ENCODE measurements around the gene AIRE.
A peak's percentile ranks its signal among the peaks of the same experiment; 100 is the strongest.
"Not testable (repeated sequence)": the region's sequence is repeated elsewhere in the genome, so short reads cannot be mapped to it uniquely, and the experiment has no call there.

Gene AIRE

DNA sequence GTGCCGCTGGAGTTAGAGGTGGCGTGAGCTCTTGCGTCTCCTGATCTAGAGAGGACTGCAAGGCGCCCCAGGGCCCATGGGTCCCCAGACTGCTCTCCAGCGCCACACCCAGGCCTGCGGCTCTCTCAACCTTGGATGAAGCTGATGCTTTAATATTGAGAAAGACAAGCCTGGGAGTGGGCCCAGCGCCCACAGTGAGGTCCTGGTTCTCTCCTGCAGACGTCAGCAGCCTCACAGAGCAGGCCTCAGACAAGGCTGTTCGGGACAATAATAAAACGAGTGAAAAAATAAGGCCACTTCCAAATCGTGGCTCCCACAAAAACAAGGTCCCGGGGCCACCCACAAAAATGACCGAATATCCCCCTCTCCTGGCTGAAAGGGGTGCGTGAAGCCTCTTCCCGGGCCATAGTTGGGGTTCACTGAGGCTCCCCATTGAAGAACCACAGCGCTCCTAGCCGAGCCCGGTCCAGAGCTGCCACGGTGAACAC, 18.0 kb upstream of the AIRE start:
- DNase-seq, result no peak

DNA sequence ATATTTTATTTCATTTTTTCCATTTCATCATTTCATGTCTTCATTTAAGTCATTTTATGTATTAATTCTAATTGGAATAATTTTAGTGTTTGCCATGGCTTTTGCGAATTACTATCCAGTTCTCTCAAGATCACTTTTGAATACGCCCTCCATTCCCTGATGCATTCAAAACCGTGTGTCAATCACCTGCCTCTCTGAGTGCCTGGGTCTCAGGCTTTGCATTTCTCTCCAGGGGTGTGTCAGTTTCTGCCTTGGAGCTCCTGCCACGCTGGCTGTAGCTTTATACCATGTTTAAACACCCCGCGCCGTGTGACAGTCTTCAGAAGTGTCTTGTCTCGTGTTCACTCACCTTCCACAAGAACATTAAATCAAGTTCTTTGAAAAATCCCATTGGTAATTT, 16.6 kb upstream of the AIRE start:
- DNase-seq, result no peak

DNA sequence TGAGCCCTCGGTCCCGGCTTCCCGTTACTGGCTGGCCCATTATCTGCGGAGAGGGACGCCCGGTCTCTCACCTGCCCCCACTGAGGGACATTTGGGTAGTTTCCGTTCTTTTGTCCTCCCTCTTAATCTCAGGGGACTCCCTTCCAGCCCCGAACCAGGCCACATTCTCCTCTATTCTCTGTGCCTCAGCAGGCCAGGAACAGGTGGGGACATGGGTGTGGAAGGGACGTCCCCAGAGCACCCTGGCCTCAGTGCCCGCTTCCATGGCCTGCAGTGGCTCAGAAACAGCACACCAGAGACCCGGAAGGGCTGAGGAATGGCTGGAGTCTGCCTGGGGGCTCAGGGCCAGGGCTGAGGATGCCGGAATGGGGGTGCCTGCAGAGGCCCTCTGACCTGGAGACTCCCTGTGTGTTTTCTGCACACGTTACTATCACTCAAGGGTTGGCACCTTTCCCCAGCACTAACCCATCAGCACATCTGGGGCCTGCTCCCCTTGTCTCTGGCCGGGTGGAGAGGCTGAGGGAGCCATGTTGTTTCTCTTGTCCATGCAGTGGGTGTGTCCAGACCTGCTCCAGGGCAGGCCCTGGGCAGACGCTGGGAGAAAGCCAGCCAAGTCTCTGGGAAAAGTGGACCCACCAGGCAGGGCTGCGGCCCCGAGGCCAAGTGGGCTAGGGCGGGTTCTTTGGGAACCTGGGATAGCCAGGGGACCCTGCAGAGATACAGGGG, 14.0 kb upstream of the AIRE start:
- no peak for DNase-seq

DNA sequence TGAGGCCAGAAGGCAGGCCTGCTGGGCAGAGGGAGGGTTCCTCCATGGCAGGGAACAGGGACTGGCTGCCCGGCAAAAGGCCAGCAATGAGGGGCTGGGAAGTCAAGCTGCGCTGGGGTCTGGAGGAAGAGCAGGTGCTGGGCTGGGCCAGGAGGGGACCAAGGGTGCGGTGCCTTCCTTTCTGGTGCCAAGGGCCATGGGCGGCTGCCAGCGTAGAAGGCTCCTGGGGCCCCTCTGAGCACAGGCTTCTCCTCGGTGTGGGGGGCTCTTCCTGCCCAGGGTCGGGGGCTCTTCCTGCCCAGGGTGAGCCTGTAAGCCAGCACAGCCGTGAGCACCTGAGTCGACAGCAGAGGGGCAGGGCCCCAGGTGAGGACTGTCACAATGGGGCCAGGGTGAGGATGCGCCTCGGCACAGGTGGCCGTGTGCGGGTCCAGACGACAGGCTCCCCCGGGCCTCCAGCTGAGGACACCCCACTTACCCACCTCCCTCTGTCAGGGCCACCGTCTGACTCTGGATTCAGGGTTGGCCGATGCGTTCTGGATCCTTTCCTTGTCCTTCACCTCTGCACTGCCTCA, 13.3 kb upstream of the AIRE start:
- DNase-seq, result no peak

DNA sequence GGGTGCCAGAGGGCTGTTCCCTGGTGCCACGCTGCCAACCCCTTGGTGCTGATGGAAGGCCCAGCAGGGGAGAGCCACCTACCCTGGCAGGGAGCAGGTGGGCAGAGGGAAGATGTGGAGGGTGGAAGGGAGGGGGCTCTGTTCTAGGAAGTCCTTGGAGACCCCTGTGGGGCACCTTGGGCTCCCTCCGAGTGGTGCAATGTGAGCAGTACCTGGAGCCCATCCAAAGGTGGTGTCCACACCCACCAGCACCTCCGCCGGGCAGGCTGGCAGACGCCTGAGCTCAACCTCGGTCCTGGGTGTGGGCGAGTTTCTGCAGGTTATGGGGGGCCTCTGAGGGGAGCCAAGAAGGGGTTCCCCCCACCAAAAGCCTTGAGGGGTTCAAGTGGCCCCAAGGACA, 12.6 kb upstream of the AIRE start:
- no peak for DNase-seq

DNA sequence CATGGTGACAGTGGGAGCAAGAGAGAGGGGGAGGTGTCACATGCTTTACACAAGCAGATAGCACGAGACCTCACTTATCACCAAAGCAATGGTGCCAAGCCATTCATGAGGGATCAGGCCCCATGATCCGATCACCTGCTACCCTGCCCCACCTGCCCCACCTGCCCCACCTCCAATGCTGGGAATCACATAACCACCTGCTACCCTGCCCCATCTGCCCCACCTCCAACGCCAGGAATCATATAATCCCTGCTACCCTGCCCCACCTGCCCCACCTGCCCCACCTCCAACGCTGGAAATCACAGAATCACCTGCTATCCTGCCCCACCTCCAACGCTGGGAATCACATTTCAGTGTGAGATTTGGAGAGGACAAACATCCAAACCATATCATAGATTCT, 10.6 kb upstream of the AIRE start:
- DNase-seq, result no peak

DNA sequence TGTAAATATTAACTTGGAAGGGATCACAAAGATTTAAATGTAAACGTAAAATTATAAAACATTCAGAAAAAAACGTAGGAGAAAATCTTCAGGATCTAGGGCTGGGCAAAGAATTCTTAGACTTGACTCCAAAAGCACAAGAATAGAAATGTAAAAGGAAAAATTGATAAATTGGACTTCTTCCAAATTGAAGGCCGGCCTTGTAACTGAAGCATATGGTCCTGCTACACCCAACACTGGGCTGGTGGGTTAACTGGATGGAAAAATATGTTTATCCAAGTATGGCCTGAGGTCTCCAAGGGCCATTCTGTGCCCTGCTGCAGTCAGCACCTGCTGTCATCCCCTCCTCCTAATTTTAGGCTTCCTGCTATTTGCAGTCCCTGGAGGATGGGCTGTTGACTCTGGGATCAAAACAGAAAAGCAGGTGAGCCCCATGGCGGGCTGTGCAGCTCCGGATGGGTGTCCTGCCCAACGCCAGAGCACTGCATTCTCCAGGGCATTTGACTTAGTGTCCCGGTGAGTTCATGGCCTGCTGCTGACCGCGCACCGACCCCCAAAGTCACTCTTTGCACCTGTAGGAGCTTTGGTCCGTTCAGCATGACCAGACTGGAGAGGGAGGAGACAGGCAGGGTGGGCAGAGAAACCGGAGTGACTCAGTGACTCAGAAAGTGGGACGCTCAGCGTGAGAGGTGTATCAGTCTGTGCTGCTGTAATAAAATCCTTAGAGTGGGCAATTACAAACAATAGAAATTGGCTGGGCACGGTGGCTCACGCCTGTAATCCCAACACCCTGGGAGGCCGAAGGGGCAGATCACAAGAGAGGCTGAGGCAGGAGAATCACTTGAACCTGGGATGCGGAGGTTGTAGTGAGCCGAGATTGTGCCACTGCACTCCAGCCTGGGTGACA, 6.1 kb upstream of the AIRE start:
- DNase-seq, result no peak

DNA sequence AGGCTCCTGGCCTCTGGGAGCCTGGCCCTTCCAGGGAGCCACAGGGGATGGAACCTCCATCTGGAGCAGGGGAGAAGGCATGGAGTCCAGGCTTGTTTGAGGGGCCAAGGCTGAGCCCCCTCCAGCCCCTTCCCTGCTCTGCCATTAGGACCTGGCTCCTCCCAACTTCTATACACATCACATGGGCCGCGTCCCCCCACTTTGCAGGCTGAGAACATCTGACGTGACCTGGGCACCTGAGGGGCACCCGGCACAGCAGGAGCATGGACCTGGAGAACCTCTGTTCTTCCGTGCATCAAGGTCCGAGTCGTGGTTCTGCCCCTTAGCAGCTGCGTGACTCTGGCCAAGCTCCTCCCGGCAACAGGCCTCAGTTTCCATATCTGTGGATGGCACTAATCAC, 3.9 kb upstream of the AIRE start:
- DNase-seq, result no peak

DNA sequence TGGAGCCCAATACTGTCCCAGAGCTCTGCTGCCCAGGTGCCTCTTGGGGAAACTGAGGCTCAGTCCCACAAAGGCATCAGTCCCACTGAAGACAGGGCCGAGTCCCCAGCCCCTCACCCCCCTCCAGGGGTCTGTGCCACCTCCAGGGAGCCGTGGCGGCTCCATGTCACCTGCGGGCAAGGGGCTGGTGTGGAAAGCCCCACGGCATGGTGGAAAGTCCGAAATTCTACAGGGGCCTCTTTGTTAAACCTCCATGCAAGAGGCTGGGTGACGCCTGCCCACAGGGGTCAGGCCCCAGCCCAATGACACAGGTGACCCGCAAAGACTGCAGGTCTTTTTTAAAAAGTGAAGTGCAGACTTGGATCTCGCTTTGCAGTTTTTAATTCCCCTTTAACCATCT, 3.3 kb upstream of the AIRE start:
- no peak for DNase-seq

DNA sequence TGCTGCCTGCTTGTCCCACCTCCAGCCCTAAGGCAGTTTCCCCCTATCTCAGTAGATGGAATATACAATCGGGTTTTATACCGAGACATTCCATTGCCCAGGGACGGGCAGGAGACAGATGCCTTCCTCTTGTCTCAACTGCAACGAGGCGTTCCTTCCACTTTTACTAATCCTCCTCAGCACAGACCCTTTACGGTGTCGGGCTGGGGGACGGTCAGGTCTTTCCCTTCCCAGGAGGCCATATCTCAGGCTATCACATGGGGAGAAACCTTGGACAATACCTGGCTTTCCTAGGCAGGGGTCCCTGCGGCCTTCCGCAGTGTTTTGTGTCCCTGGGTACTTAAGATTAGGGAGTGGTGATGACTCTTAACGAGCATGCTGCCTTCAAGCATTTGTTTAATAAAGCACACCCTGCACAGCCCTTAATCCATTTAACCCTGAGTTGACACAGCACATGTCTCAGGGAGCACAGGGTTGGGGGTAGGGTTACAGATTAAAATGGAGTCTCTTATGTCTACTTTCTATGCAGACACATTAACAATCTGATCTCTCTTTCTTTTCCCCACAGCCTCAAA, 2.4 kb upstream of the AIRE start:
- DNase-seq, result not testable (repeated sequence)

DNA sequence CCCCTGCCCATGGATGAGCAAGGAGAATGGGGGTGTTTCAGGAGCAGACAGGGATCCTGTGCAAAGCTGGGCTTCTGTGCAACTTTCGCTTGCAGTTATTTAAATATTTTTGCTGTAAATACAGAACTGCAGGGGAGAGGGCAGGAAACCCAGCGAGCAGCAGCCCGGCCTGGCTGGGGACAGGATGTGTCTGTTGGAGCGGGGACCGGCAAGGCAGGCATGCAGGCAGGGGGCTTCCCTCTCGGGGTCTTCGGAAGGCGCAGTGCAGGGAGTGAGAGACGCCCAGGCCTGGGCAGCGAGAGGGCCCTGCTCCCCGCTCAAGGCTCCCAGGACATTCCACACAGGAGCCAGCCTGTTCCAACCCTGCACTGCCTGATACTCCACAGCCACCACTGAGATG, 1.7 kb upstream of the AIRE start:
- no peak for DNase-seq

DNA sequence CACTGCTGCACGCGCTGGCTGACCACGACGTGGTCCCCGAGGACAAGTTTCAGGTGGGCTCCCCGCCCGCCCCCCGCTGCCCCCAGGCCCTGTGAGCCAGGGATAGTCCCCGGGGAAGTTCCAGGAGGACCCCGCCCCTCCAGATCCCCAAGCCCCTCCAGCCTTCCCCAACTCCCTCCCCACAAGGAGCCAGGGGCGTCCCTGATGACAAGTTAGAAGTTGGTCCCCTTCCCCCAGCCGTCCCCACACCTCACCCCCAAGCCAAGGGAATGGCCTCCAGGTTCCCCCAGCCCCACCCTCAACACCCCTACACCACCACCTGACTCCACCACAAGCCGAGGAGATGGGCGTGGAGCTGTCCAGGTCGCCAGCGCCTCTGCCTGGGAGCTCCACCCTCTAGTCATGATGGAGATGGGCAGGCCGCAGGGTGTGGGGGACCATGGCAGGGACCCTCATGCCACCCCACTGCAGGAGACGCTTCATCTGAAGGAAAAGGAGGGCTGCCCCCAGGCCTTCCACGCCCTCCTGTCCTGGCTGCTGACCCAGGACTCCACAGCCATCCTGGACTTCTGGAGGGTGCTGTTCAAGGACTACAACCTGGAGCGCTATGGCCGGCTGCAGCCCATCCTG, 525 bp downstream of the AIRE start:
- DNase-seq, result no peak

DNA sequence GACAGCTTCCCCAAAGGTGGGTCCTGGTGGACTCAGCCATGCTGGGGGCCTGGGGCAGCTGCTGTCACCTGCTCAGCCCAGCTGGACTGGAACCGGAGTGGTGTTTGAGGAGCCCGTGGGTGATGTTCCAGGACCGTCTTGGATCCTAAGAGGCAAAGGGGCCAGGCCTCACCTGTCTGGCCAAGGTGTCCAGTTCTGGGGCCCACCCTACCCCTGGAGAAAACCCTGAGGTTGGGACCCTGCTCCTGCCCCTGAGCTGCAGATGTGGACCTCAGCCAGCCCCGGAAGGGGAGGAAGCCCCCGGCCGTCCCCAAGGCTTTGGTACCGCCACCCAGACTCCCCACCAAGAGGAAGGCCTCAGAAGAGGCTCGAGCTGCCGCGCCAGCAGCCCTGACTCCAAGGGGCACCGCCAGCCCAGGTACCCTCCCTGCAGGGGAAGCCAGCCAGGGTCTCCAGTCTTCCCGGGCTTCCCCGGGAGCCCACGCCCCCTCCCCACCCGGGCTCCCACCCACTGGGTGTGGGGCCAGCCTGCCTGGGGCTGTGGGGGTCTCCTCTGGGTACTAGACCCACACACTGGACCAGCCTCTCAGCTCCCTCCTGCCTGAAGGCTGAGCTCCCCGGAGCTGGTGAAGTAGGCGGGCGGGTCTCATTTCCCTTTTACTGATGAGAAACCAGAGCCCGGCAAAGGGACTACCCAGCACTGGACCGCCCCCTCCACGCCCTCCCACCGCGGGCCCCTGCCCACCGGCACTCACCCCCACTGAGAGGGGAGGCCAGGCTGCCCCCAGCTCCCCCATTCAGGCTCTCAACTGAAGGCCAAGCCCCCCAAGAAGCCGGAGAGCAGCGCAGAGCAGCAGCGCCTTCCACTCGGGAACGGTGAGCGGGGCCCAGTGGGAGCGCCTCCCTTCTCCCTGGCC, 1.3 kb downstream of the AIRE start:
- peak; percentile 12 for DNase-seq

DNA sequence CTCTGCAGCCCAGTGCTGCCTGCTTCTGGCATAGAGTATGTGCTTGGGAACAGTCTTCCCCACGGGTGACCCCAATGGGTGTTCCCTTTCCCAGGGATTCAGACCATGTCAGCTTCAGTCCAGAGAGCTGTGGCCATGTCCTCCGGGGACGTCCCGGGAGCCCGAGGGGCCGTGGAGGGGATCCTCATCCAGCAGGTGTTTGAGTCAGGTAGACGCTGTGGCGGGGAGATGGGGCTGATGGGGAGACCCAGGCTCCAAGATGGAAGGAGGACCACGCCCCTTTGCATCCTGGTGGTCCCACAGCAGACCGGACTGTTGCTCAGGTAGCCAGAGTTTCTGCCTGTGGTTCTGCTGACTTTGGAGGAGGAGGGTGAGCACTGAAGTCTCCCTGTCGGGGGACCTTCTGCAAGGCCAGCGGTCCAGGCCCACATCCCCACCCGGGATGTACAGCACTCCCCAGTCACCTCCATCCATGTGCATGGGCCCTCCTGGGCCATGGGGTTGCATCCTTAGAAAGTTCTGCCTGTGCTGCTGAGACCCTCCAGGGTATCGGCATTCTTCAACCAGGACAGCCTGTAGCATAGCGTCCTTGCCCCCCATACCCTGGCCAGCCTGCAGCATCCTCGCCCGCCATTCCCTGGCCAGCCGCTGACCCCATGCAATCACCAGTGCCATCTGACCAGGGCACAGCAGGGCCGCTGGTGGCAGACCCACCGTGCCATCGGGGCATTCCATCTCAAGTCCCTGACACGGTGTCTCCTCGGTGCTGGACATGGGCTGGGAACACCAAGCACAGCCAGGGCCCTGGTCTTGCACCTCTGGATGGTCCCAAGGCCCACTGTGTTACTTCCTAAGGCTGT, 2.8 kb downstream of the AIRE start:
- DNase-seq, result no peak

DNA sequence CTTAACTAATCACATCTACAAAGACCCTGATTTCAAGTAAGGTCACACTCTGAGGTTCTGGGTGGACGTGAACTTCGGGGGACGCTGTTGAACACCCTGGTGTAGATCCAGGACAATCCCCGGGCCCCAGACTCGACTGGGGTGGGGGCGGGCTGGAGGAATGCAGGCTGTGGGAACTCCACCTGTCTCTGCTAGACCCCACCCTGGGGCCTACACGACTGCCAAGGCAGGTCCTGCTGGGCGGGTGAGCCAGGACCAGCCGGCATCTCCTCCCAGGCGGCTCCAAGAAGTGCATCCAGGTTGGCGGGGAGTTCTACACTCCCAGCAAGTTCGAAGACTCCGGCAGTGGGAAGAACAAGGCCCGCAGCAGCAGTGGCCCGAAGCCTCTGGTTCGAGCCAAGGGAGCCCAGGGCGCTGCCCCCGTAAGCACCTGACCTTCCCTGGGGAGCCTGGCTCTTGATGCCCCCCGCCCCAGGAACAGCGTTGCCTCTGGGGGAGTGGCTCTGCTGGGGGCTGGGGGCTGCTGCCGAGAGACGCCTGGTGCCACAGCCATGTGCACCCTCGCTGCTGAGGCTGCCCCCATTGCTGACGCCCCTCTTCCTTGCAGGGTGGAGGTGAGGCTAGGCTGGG, 3.8 kb downstream of the AIRE start:
- no peak for DNase-seq

DNA sequence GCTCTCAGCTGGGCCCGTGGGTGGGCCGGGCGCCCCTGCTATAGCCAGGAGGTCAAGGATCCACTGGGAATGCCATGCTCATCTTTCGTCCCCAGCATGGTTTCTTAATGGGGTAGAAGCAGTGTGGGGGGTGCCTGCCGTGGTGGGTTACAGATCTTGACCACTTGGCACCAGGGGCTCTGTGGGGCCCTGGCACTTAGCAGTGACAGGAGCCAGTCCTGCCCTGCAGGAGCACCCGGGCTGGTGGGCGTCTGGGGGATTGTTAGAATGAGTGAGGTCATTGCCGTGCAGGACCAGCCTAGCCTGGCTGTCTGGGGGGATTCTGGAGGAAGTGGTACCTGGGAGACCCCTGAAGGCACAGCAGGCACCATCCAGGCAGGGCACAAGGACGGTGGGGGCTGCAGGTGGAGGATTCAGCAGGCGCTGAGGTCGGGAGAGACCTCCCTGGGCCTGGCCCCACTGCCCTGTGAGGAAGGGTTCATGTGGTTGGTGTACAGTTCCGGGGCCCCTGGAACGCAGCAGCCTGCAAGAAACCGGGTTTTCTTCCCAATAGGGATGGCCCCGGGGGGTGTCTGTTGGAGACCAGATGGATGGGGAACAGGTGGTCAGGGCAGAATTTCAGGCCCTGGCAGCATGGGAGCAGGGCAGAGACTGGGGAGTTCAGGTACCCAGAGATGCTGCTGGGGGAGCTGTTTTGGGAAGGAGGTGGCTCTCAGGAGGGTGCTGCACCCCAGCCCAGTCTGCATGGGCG, 4.8 kb downstream of the AIRE start:
- DNase-seq, result no peak

DNA sequence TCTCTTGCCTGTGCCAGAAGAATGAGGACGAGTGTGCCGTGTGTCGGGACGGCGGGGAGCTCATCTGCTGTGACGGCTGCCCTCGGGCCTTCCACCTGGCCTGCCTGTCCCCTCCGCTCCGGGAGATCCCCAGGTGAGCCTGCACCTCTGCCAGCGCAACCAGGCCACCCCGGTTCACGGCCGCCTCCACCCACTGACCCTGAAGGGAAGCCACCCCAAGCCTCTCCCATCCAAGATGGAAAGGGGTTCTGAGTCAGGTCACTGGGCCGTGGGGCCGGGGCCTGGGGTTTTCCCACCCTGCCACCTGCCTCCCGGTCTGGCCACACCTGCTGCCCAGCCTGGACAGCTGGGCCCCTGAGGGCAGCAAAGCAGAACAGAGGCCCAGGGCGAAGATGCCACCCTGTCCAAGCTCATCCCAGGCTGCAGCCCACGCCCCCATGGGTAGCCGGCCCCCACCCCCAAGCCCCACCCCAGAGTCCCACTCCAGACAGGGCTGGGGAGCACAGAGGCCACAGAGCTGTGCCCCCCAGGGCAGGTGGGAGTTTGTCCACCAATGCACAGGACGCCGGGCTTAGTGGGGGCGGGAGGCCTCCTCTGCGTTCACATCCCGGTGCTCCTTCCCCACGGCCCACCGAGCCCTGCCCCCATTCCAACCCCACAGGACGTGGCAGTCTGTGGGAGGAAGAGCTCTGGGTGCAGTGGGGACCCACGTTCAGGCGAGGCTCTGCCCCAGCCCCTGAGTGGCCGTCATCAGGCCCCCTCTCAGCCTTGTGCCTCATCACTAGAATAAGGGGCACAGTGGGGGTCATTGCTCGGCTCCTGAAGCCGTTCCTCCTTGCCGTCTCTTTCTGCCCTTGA, 5.6 kb downstream of the AIRE start:
- no peak for DNase-seq

DNA sequence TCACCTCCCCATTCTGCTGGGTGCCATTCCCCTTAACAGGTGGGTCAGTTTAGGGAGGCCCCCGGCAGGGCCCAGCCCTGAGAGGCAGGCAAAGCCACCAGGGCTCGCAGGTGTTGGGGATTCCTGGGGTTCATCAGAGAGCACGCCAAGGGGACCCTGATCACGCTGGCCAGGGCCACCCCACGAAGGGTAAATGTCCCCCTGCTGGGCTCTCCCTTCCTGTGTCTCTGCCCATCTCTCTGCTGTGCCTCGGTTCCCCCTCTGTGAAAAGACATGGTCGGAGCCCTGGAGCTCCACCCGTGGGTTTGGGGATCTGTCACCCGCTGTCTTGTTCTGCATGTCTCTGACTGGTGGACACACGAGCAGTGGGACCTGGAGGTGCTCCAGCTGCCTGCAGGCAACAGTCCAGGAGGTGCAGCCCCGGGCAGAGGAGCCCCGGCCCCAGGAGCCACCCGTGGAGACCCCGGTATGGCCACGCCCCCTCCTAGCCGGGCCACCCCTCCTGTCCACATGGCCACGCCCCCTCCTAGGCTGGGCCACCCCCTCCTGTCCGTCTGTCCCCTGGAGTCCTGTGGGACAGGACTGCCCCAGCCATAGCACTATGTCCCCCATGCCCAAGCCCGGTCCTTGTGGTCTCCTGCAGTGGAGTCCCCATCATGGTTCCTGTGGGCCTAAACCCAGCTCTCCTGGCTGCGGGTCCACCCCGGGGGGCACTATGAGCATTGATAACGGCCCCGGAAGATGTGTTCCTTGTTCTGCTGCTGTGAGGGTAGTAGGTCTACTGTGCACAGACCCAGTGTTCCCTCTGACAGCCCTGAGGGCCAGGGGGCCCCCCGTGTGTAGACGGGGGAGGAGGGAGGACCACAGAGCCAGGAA, 6.5 kb downstream of the AIRE start:
- no peak for DNase-seq

Measured in MV-4-11 (cell line).